ENCODE data around the gene LDB2. TPM values are rescaled to one million over a fixed set of nuclear protein-coding genes. Genes with fewer than 3 reads are reported as not detected.
"Not testable (repeated sequence)": the region's sequence is repeated elsewhere in the genome, so short reads cannot be mapped to it uniquely, and the experiment has no call there.

LDB2 gene
- polyA plus RNA-seq, 2 donors, result 3.5 to 4.4 TPM

DNA sequence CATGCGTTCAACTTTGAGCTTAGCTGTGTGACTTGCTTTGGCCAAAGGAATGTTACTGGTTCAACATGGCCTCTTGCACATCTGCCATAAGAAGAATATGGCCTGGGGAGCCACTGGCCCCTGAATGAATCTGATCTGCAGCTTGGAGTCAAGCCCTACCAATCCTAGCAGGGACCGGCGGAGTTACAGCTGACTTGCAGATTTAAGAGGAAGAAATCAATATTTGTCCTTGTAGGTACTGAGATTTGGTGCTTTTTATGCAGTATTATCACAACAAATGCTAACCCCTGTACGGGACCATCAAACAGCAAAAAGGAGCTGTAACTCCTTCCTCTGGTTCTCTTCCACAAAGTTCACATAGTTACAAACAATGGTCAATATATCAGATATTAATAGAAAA, 252.0 kb downstream of the LDB2 start:
- H3K9me3 ChIP-seq (ENCODE audit: control insufficient read depth in 2 of 2, insufficient read depth in 1 of 2, low read depth in 1 of 2, low read length in 1 of 2), result no peaks in the 10 kb centered on the region
- no peaks in the 10 kb centered on the region for H3K36me3 ChIP-seq (ENCODE audit: control insufficient read depth in 2 of 2, insufficient read depth in 2 of 2, low read length in 1 of 2)
- H3K27ac ChIP-seq (ENCODE audit: low read depth in 2 of 2, low read length in 1 of 2), result no peak overlapping the region
- WGBS, 2 donors, result 87 to 93% methylated on average over 4 of the region's 4 CpGs
- H3K27me3 ChIP-seq (ENCODE audit: control insufficient read depth in 1 of 2, insufficient read depth in 2 of 2, low read length in 2 of 2), result no peaks in the 10 kb centered on the region
- H3K4me1 ChIP-seq (ENCODE audit: control insufficient read depth in 2 of 2, insufficient read depth in 2 of 2, low read length in 1 of 2), result no peaks in the 10 kb centered on the region
- H3K4me3 ChIP-seq (ENCODE audit: low read depth in 1 of 2, low read length in 2 of 2), result no peak overlapping the region

DNA sequence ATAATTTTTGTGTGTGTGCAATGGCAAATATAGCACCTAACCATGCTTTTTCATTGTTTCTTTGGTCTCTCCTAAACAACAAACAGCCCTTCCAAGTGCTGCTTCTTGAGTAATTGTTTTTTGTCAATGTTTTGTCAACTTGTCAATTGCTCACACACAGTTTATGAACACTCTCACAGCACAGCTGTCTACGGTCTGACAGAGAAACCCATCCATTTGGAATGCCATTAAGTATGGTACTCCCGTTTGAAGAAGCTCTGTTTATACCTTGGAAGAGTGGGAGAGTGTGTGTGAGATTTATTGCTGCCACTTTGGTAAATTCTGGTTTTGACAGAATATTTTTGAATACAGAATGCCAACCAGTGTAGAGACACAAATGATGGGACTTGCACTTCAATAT, 254.6 kb downstream of the LDB2 start:
- Histone ChIP-seq H3K36me3 (ENCODE audit: control insufficient read depth in 2 of 2, insufficient read depth in 2 of 2, low read length in 1 of 2) (no peaks in the 10 kb centered on the region), H3K27me3 (ENCODE audit: control insufficient read depth in 1 of 2, insufficient read depth in 2 of 2, low read length in 2 of 2) (no peaks in the 10 kb centered on the region), H3K4me3 (ENCODE audit: low read depth in 1 of 2, low read length in 2 of 2) (no peak overlapping the region), H3K9me3 (ENCODE audit: control insufficient read depth in 2 of 2, insufficient read depth in 1 of 2, low read depth in 1 of 2, low read length in 1 of 2) (no peaks in the 10 kb centered on the region), H3K4me1 (ENCODE audit: control insufficient read depth in 2 of 2, insufficient read depth in 2 of 2, low read length in 1 of 2) (no peaks in the 10 kb centered on the region), H3K27ac (ENCODE audit: low read depth in 2 of 2, low read length in 1 of 2) (no peak overlapping the region)
- WGBS, 2 donors, result 66 to 69% methylated on average over 2 of the region's 2 CpGs

DNA sequence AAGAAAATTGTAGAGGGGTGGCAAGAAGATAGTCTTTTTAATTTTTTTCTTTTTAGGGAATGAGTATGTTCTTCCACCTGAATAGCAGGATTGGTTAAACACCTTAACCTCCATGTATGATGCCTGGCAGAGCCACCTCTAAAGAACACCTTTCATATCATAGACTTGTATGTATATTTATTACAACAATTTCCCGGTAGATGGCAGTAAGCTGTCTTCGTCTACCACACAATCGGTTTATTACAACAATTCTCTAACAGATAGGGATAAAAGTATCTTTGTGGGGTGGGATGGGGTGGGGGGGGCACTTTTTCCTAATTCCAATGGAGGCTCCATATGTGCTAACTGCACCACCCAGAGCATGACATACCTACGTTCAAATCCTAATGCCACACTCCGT, 255.5 kb downstream of the LDB2 start:
- WGBS, 2 donors, result 73 to 78% methylated on average over 5 of the region's 5 CpGs
- no peaks in the 10 kb centered on the region for H3K4me1 ChIP-seq (ENCODE audit: control insufficient read depth in 2 of 2, insufficient read depth in 2 of 2, low read length in 1 of 2)

DNA sequence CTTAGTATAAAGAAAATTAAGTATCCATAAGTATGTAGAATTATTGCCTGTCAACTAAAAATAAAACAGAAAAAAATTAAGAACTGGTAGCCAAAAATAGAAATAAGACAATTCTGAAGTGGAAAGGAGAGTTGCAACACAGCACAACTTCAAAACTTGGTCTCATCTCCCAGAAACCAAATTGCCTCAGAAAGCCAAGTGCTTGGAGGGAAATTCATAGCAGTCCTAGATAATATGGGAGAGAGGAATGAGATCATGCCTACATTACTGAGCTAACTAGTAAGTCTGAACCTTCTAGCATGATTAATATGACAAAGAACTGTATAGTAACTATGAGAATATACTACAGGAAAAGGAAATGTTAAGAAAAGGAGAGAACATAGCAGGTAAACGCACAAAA, 256.5 kb downstream of the LDB2 start:
- H3K27me3 ChIP-seq (ENCODE audit: control insufficient read depth in 1 of 2, insufficient read depth in 2 of 2, low read length in 2 of 2), result no peaks in the 10 kb centered on the region
- 40 to 55% methylated on average over 1 of the region's 1 CpG for WGBS, 2 donors
- H3K36me3 ChIP-seq (ENCODE audit: control insufficient read depth in 2 of 2, insufficient read depth in 2 of 2, low read length in 1 of 2), result no peaks in the 10 kb centered on the region
- no peak overlapping the region for H3K27ac ChIP-seq (ENCODE audit: low read depth in 2 of 2, low read length in 1 of 2)
- H3K4me1 ChIP-seq (ENCODE audit: control insufficient read depth in 2 of 2, insufficient read depth in 2 of 2, low read length in 1 of 2), result no peaks in the 10 kb centered on the region
- H3K4me3 ChIP-seq (ENCODE audit: low read depth in 1 of 2, low read length in 2 of 2), result no peak overlapping the region
- H3K9me3 ChIP-seq (ENCODE audit: control insufficient read depth in 2 of 2, insufficient read depth in 1 of 2, low read depth in 1 of 2, low read length in 1 of 2), result no peaks in the 10 kb centered on the region

More for the DNA sequence above, 255.5 kb downstream of the LDB2 start:
- H3K9me3 ChIP-seq (ENCODE audit: control insufficient read depth in 2 of 2, insufficient read depth in 1 of 2, low read depth in 1 of 2, low read length in 1 of 2), result no peaks in the 10 kb centered on the region
- H3K4me3 ChIP-seq (ENCODE audit: low read depth in 1 of 2, low read length in 2 of 2), result no peak overlapping the region
- H3K27me3 ChIP-seq (ENCODE audit: control insufficient read depth in 1 of 2, insufficient read depth in 2 of 2, low read length in 2 of 2), result no peaks in the 10 kb centered on the region
- no peak overlapping the region for H3K27ac ChIP-seq (ENCODE audit: low read depth in 2 of 2, low read length in 1 of 2)
- no peaks in the 10 kb centered on the region for H3K36me3 ChIP-seq (ENCODE audit: control insufficient read depth in 2 of 2, insufficient read depth in 2 of 2, low read length in 1 of 2)

DNA sequence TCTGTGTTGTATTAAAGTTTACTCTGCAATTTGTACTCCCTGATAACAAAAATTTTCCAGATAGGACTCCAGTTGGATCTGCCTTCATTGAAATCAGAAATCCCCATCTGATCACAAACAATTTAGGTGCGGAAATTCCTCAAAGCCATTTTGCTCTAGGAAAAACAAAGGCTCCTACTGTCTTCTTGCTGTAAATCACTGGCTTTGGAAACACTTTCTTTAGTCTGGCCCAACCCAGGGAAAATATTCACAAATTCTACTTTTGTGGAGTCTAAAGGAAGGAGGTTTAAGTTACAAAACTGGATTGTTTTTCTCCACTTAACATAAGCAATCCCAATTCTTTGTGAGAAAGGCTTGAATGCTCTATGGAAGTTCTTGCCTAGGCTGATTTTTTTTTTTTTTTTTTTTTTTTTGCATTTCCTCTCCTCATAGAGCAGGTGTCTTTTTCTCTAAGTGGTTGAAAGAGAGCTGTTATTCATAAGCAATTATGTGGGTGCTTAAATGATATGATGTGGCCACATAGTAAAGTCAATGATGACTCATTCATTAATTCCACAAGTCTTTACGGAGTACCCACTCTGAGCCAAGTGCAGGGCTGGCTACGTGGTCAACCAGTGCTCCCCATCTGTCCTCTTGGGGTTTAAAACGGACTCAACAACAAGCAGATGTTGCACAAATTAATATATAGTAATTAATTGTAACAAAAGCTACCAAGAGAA, 261.4 kb downstream of the LDB2 start:
- Histone ChIP-seq H3K27me3 (ENCODE audit: control insufficient read depth in 1 of 2, insufficient read depth in 2 of 2, low read length in 2 of 2) (no peaks in the 10 kb centered on the region), H3K27ac (ENCODE audit: low read depth in 2 of 2, low read length in 1 of 2) (no peak overlapping the region), H3K36me3 (ENCODE audit: control insufficient read depth in 2 of 2, insufficient read depth in 2 of 2, low read length in 1 of 2) (no peaks in the 10 kb centered on the region), H3K9me3 (ENCODE audit: control insufficient read depth in 2 of 2, insufficient read depth in 1 of 2, low read depth in 1 of 2, low read length in 1 of 2) (no peaks in the 10 kb centered on the region), H3K4me1 (ENCODE audit: control insufficient read depth in 2 of 2, insufficient read depth in 2 of 2, low read length in 1 of 2) (no peaks in the 10 kb centered on the region), H3K4me3 (ENCODE audit: low read depth in 1 of 2, low read length in 2 of 2) (no peak overlapping the region)
- WGBS, 2 donors, result 54 to 65% methylated on average over 4 of the region's 4 CpGs

DNA sequence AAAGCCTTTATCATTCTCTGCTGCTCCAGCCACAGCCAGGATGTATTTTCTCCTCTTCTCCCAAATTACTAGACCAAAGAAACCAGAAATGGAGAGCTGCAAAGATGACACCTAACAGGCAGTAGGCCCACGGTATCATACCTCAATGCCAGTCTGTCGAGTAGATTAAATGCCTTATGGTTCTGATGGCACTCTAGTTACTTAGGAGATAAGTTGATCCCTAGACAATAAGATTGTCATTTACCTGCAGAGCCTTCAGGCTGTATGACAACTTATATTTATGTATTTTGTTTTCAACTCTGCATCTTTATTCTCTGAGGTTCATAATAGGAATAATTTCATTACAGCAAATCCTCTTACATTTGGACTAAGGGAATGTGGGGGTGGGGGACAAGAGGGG, 262.1 kb downstream of the LDB2 start:
- no peak overlapping the region for H3K4me3 ChIP-seq (ENCODE audit: low read depth in 1 of 2, low read length in 2 of 2)
- 78 to 91% methylated on average over 2 of the region's 2 CpGs for WGBS, 2 donors

DNA sequence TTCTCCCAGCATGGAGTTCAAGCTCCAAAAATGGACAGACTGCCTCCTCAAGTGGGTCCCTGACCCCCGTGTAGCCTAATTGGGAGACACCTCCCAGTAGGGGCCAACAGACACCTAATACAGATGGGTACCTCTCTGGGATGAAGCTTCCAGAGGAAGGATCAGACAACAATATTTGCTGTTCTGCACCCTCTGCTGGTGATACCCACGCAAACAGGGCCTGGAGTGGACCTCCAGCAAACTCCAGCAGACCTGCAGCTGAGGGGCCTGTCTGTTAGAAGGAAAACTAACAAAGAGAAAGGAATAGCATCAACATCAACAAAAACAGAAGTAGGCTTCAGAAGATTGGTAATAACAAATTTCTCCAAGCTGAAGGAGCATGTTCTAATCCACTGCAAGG, 269.2 kb downstream of the LDB2 start:
- H3K27ac ChIP-seq (ENCODE audit: low read depth in 2 of 2, low read length in 1 of 2); H3K4me1 ChIP-seq (ENCODE audit: control insufficient read depth in 2 of 2, insufficient read depth in 2 of 2, low read length in 1 of 2); H3K9me3 ChIP-seq (ENCODE audit: control insufficient read depth in 2 of 2, insufficient read depth in 1 of 2, low read depth in 1 of 2, low read length in 1 of 2); H3K4me3 ChIP-seq (ENCODE audit: low read depth in 1 of 2, low read length in 2 of 2); H3K27me3 ChIP-seq (ENCODE audit: control insufficient read depth in 1 of 2, insufficient read depth in 2 of 2, low read length in 2 of 2); H3K36me3 ChIP-seq (ENCODE audit: control insufficient read depth in 2 of 2, insufficient read depth in 2 of 2, low read length in 1 of 2): not testable (repeated sequence)
- WGBS, 2 donors, result 78 to 88% methylated on average over 2 of the region's 2 CpGs

More for the DNA sequence above, 262.1 kb downstream of the LDB2 start:
- Histone ChIP-seq H3K36me3 (ENCODE audit: control insufficient read depth in 2 of 2, insufficient read depth in 2 of 2, low read length in 1 of 2) (no peaks in the 10 kb centered on the region), H3K27ac (ENCODE audit: low read depth in 2 of 2, low read length in 1 of 2) (no peak overlapping the region), H3K9me3 (ENCODE audit: control insufficient read depth in 2 of 2, insufficient read depth in 1 of 2, low read depth in 1 of 2, low read length in 1 of 2) (no peaks in the 10 kb centered on the region), H3K4me1 (ENCODE audit: control insufficient read depth in 2 of 2, insufficient read depth in 2 of 2, low read length in 1 of 2) (no peaks in the 10 kb centered on the region), H3K27me3 (ENCODE audit: control insufficient read depth in 1 of 2, insufficient read depth in 2 of 2, low read length in 2 of 2) (no peaks in the 10 kb centered on the region)

DNA sequence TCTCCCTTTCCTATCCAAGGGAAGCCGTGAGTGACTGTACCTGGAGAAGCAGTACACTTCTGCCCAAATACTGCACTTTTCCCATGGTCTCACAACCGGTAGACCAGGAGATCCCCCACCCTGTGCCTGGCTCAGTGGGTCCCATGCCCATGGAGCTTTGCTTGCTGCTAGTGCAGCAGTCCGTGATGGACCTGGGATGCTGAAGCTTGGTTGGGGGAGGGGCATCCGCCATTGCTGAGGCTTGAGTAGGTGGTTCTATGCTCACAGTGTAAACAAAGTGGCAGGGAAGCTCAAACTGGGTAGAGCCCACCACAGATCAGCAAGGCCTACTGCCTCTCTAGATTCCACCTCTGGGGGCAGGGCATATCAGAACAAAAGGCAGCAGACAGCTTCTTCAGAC, 269.6 kb downstream of the LDB2 start:
- not testable (repeated sequence) for H3K4me1 ChIP-seq (ENCODE audit: control insufficient read depth in 2 of 2, insufficient read depth in 2 of 2, low read length in 1 of 2); H3K27me3 ChIP-seq (ENCODE audit: control insufficient read depth in 1 of 2, insufficient read depth in 2 of 2, low read length in 2 of 2); H3K27ac ChIP-seq (ENCODE audit: low read depth in 2 of 2, low read length in 1 of 2); H3K9me3 ChIP-seq (ENCODE audit: control insufficient read depth in 2 of 2, insufficient read depth in 1 of 2, low read depth in 1 of 2, low read length in 1 of 2); H3K4me3 ChIP-seq (ENCODE audit: low read depth in 1 of 2, low read length in 2 of 2); H3K36me3 ChIP-seq (ENCODE audit: control insufficient read depth in 2 of 2, insufficient read depth in 2 of 2, low read length in 1 of 2)
- 94 to 95% methylated on average over 4 of the region's 4 CpGs for WGBS, 2 donors

DNA sequence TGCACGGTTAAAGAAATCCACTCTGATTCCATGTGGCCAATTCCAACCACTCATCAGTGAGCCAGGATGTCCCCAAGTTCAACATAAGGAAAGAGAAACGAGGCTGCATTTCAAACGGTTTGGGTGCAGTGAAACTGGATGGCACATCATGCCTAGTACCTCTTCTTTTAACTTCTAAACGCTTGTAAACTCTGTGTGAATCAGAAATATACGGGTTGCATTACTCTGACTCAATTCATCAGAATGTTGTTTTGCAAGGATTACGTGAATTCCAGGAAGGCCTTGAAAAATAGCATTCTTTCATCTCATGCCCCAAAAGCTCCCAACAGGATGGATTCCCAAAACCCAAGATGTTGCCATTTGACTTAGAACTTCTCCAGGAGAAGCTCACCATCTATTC, 270.4 kb downstream of the LDB2 start:
- H3K9me3 ChIP-seq (ENCODE audit: control insufficient read depth in 2 of 2, insufficient read depth in 1 of 2, low read depth in 1 of 2, low read length in 1 of 2), result no peaks in the 10 kb centered on the region
- no peaks in the 10 kb centered on the region for H3K4me1 ChIP-seq (ENCODE audit: control insufficient read depth in 2 of 2, insufficient read depth in 2 of 2, low read length in 1 of 2)
- WGBS, 2 donors, result 57 to 71% methylated on average over 6 of the region's 6 CpGs
- no peaks in the 10 kb centered on the region for H3K27me3 ChIP-seq (ENCODE audit: control insufficient read depth in 1 of 2, insufficient read depth in 2 of 2, low read length in 2 of 2)
- H3K36me3 ChIP-seq (ENCODE audit: control insufficient read depth in 2 of 2, insufficient read depth in 2 of 2, low read length in 1 of 2), result no peaks in the 10 kb centered on the region
- H3K4me3 ChIP-seq (ENCODE audit: low read depth in 1 of 2, low read length in 2 of 2), result no peak overlapping the region
- H3K27ac ChIP-seq (ENCODE audit: low read depth in 2 of 2, low read length in 1 of 2), result no peak overlapping the region

DNA sequence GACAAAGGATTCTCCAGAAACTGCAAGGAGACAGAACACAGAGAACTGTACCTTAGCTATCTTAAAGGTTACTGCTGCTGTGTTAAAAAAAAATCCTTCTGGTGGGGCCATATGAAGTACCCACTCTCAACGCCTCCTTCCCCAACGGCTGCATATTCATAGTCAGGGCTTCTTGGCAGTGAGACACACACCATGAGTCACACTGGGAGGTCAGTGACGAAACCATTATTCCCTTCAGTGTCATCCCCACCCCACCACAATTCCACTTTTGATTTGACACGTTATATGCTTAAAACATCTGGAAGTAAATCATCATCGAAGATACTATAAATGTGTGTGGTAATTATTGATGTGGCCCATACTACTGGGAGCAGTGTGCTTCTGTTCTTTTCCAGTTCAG, 271.5 kb downstream of the LDB2 start:
- WGBS, 2 donors, result 37 to 48% methylated on average over 5 of the region's 5 CpGs
- Histone ChIP-seq H3K4me1 (ENCODE audit: control insufficient read depth in 2 of 2, insufficient read depth in 2 of 2, low read length in 1 of 2) (no peaks in the 10 kb centered on the region), H3K9me3 (ENCODE audit: control insufficient read depth in 2 of 2, insufficient read depth in 1 of 2, low read depth in 1 of 2, low read length in 1 of 2) (no peaks in the 10 kb centered on the region), H3K36me3 (ENCODE audit: control insufficient read depth in 2 of 2, insufficient read depth in 2 of 2, low read length in 1 of 2) (no peaks in the 10 kb centered on the region), H3K27ac (ENCODE audit: low read depth in 2 of 2, low read length in 1 of 2) (no peak overlapping the region), H3K4me3 (ENCODE audit: low read depth in 1 of 2, low read length in 2 of 2) (no peak overlapping the region), H3K27me3 (ENCODE audit: control insufficient read depth in 1 of 2, insufficient read depth in 2 of 2, low read length in 2 of 2) (no peaks in the 10 kb centered on the region)
